GM19351 (cell line): ENCODE measurements around the gene ODAD3.
"Not testable (repeated sequence)": the region's sequence is repeated elsewhere in the genome, so short reads cannot be mapped to it uniquely, and the experiment has no call there.

Experiments used
- ATAC-seq: cut with Tn5 transposase; IDR thresholded peaks from one replicate; pipeline ENCODE4 v1.9.1; 2021; ENCODE audit warnings: mild to moderate bottlenecking, moderate library complexity; ENCODE audit not compliant: unreplicated experiment

ODAD3 gene

GRCh38 chr19:11445141-11445540, 10.2 kb upstream of the ODAD3 start:
- ATAC-seq, result no peak

GRCh38 chr19:11444059-11444458, 9.1 kb upstream of the ODAD3 start:
- ATAC-seq, result no peak

- ATAC-seq, result no peak
These were observed 3.0 kb upstream of the ODAD3 start for GRCh38 chr19:11437955-11438354.

- no peak for ATAC-seq
These were observed 952 bp upstream of the ODAD3 start for GRCh38 chr19:11435833-11436313.

GRCh38 chr19:11434703-11435056, 241 bp downstream of the ODAD3 start:
- peak; percentile 3 for ATAC-seq

- not testable (repeated sequence) for ATAC-seq
These were observed 1.4 kb downstream of the ODAD3 start for GRCh38 chr19:11433526-11433925.

GRCh38 chr19:11426656-11427055, 8.3 kb downstream of the ODAD3 start:
- no peak for ATAC-seq

GRCh38 chr19:11425719-11426457, 9.0 kb downstream of the ODAD3 start:
- ATAC-seq, result no peak

- ATAC-seq, result no peak
These were observed 11.1 kb downstream of the ODAD3 start for GRCh38 chr19:11423791-11424181.

GRCh38 chr19:11423164-11423790, 11.6 kb downstream of the ODAD3 start:
- ATAC-seq, result no peak

- no peak for ATAC-seq
These were observed 12.5 kb downstream of the ODAD3 start for GRCh38 chr19:11422163-11423065.

- ATAC-seq, result no peak
These were observed 13.4 kb downstream of the ODAD3 start for GRCh38 chr19:11421371-11422098.

GRCh38 chr19:11420429-11421370, 14.2 kb downstream of the ODAD3 start:
- no peak for ATAC-seq

GRCh38 chr19:11418549-11419506, 16.1 kb downstream of the ODAD3 start, which contains the start of gene RGL3:
TSS of gene RGL3 (minus strand) at chr19:11419314. CDS start at chr19:11419278, 36 bp downstream.
- ATAC-seq, result no peak

- ATAC-seq, result no peak
These were observed 16.8 kb downstream of the ODAD3 start for GRCh38 chr19:11418094-11418548.

GRCh38 chr19:11416346-11417052, 18.4 kb downstream of the ODAD3 start:
- ATAC-seq, result no peak

- no peak for ATAC-seq
These were observed 20.4 kb downstream of the ODAD3 start for GRCh38 chr19:11414544-11414943.

- no peak for ATAC-seq
These were observed 24.2 kb downstream of the ODAD3 start for GRCh38 chr19:11410682-11411081.
